GM18517 (cell line): ENCODE results near the gene TM9SF1.

Experiments
- ATAC-seq: cut with Tn5 transposase; IDR thresholded peaks from one replicate; pipeline ENCODE4 v1.9.1; 2021; ENCODE audit warnings: mild to moderate bottlenecking, moderate library complexity; ENCODE audit not compliant: unreplicated experiment

The TM9SF1 gene

GRCh38 chr14:24156840-24157239 lies 38.4 kb downstream of the TM9SF1 start:
- ATAC-seq, result no peak

GRCh38 chr14:24155100-24155499 lies 40.1 kb downstream of the TM9SF1 start:
- ATAC-seq, result no peak

GRCh38 chr14:24151404-24152080 lies 43.7 kb downstream of the TM9SF1 start:
- ATAC-seq, result no peak

GRCh38 chr14:24150993-24151392 lies 44.2 kb downstream of the TM9SF1 start:
- no peak for ATAC-seq

GRCh38 chr14:24150567-24150966 lies 44.7 kb downstream of the TM9SF1 start:
- no peak for ATAC-seq

GRCh38 chr14:24150061-24150460 lies 45.2 kb downstream of the TM9SF1 start:
- ATAC-seq, result no peak

- ATAC-seq, result no peak
These were observed 45.8 kb downstream of the TM9SF1 start for GRCh38 chr14:24149302-24149969.

GRCh38 chr14:24147761-24148428 lies 47.3 kb downstream of the TM9SF1 start:
- no peak for ATAC-seq

GRCh38 chr14:24146978-24147760 lies 48.1 kb downstream of the TM9SF1 start, which contains the start of gene RNF31:
Gene RNF31 (plus strand): TSS chr14:24147498. CDS start chr14:24147699, 201 bp downstream.
- ATAC-seq, result peak; percentile 82

GRCh38 chr14:24146453-24146977 lies 48.7 kb downstream of the TM9SF1 start, which contains the start of gene PSME2:
Gene PSME2 (minus strand): TSS chr14:24146610. CDS start chr14:24146581, 29 bp downstream.
- ATAC-seq, result peak; percentile 64

- no peak for ATAC-seq
These were observed 49.4 kb downstream of the TM9SF1 start for GRCh38 chr14:24145690-24146452.

GRCh38 chr14:24145219-24145618 lies 50.0 kb downstream of the TM9SF1 start:
- no peak for ATAC-seq

- ATAC-seq, result no peak
These were observed 50.8 kb downstream of the TM9SF1 start for GRCh38 chr14:24144451-24144850.

GRCh38 chr14:24143511-24143910 lies 51.7 kb downstream of the TM9SF1 start:
- ATAC-seq, result no peak

- peak; percentile 77 for ATAC-seq
These were observed 54.0 kb downstream of the TM9SF1 start, which contains the start of gene EMC9 for GRCh38 chr14:24141097-24141880. Gene EMC9 (minus strand): TSS chr14:24141591. CDS start chr14:24141304, 287 bp downstream.

GRCh38 chr14:24139272-24139934 lies 55.8 kb downstream of the TM9SF1 start:
- no peak for ATAC-seq
